ENCODE data around the gene SAPCD2. TPM values are rescaled to one million over a fixed set of nuclear protein-coding genes. Genes with fewer than 3 reads are reported as not detected.

Gene SAPCD2
- total and polyA plus RNA-seq, 9 of the 15 experiments (the other 6 are each of a cell fraction or from before 2014, with no cell fraction given) = 3.4 to 91.8 (median 18.8) TPM

- peak; percentile 73 to 85 (median 77) for DNase-seq (ENCODE audit: extremely low read depth in 1 of 4, low spot score in 3 of 4)
- TF ChIP-seq CREM (IDR thresholded peaks at IDR 0.05; ENCODE audit: low read depth) = peak; percentile 23; the same call in 1 of the 2 replicates
- TF ChIP-seq HMGN3 (IDR thresholded peaks at IDR 0.05; ENCODE audit: borderline replicate concordance, extremely low read depth, insufficient read length, low read depth, low read length) = peak; percentile 24
- TF ChIP-seq FIP1L1 (IDR thresholded peaks at IDR 0.05; ENCODE audit: low read depth, low read length, poor library complexity, severe bottlenecking) = no peak
- peak; percentile 37; the same call in 1 of the 2 replicates for TF ChIP-seq GABPB1 (CRISPR knock-in tag; IDR thresholded peaks at IDR 0.05)
- TF ChIP-seq, protein P1, sequence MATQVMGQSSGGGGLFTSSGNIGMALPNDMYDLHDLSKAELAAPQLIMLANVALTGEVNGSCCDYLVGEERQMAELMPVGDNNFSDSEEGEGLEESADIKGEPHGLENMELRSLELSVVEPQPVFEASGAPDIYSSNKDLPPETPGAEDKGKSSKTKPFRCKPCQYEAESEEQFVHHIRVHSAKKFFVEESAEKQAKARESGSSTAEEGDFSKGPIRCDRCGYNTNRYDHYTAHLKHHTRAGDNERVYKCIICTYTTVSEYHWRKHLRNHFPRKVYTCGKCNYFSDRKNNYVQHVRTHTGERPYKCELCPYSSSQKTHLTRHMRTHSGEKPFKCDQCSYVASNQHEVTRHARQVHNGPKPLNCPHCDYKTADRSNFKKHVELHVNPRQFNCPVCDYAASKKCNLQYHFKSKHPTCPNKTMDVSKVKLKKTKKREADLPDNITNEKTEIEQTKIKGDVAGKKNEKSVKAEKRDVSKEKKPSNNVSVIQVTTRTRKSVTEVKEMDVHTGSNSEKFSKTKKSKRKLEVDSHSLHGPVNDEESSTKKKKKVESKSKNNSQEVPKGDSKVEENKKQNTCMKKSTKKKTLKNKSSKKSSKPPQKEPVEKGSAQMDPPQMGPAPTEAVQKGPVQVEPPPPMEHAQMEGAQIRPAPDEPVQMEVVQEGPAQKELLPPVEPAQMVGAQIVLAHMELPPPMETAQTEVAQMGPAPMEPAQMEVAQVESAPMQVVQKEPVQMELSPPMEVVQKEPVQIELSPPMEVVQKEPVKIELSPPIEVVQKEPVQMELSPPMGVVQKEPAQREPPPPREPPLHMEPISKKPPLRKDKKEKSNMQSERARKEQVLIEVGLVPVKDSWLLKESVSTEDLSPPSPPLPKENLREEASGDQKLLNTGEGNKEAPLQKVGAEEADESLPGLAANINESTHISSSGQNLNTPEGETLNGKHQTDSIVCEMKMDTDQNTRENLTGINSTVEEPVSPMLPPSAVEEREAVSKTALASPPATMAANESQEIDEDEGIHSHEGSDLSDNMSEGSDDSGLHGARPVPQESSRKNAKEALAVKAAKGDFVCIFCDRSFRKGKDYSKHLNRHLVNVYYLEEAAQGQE (IDR thresholded peaks at IDR 0.05; ENCODE audit: borderline replicate concordance) = peak; percentile 47; the same call in 1 of the 2 replicates
- TF ChIP-seq, protein P1 (CRISPR knock-in tag; IDR thresholded peaks at IDR 0.05; ENCODE audit: low read depth) = no peak
- no peak for TF ChIP-seq E2F5 (CRISPR knock-in tag; IDR thresholded peaks at IDR 0.05)
- peak; percentile 81 for TF ChIP-seq CTCFL (IDR thresholded peaks at IDR 0.05; ENCODE audit: borderline replicate concordance, insufficient read depth, low read depth, low read length, poor library complexity, severe bottlenecking)
These were observed 20.6 kb downstream of the SAPCD2 start for GRCh38 chr9:137049544-137050449.

More at GRCh38 chr9:137049544-137050449, 20.6 kb downstream of the SAPCD2 start:
- H2AFZ ChIP-seq (ENCODE audit: low read depth, low read length) = no peak overlapping the region
- H3K9ac ChIP-seq (ENCODE audit: insufficient read depth in 1 of 2, low read depth in 2 of 2, low read length in 2 of 2) = 0 out of 4 replicates have a peak overlapping the region, but pooled peaks of 1 of the 2 experiments have one; percentile 45
- H3K9me3 ChIP-seq (replicated peaks; ENCODE audit: control insufficient read depth, insufficient read depth, low read depth, low read length) = no peaks in the 10 kb centered on the region
- WGBS (ENCODE audit: insufficient coverage, low coverage, missing lambda C conversion rate) = 10% methylated on average over 34 of the region's 38 CpGs
- H3K27me3 ChIP-seq (ENCODE audit: control insufficient read depth in 2 of 2, insufficient read depth in 2 of 2, low read length in 2 of 2) = peaks cover 1 to 24% of the 10 kb centered on the region in 2 experiments; a peak in 4 of 5 replicates
- H3K9me1 ChIP-seq (ENCODE audit: control insufficient read depth, insufficient read depth, low read length) = peaks cover 2% of the 10 kb centered on the region
- intact Hi-C loops (cut with micrococcal nuclease) = loop anchor here (2.0 to 5.0 kb wide), 2 partner anchors 68 to 177 kb away; partner anchors contain the start of gene RNF224
- H3K4me3 ChIP-seq = no peak overlapping the region
- no peaks in the 10 kb centered on the region for H3K79me2 ChIP-seq (ENCODE audit: control insufficient read depth, insufficient read depth, low read length)
- H3K27ac ChIP-seq (ENCODE audit: extremely low read depth, low read depth, low read length) = no peak overlapping the region
- peak; percentile 84 for ATAC-seq
- peak; percentile 83 for FAIRE-seq
- H3K4me2 ChIP-seq (ENCODE audit: insufficient read depth, low read length) = no peak overlapping the region
- CTCF ChIA-PET (ENCODE audit: low intra/inter-chr PET ratio) = interaction anchor here (0.6 to 1.6 kb wide), 4 partner anchors 17 to 187 kb away, joined by 3 to 6 read pairs (median 4); partner anchors contain the start of genes ANAPC2 and SSNA1
- POLR2A ChIA-PET = interaction anchor here (0.6 to 1.8 kb wide), 3 partner anchors 190 to 404 kb away, joined by 3 to 4 read pairs (median 4); no protein-coding TSS in a partner anchor
- peaks cover 34% of the 10 kb centered on the region for H4K20me1 ChIP-seq (replicated peaks; ENCODE audit: control insufficient read depth, insufficient read depth, low read length)
- H3K4me1 ChIP-seq (replicated peaks in 1 of 2; ENCODE audit: control insufficient read depth in 2 of 2, insufficient read depth in 2 of 2, low read length in 2 of 2) = peaks cover 2 to 76% of the 10 kb centered on the region in 2 experiments; a peak in 3 of 5 replicates
- BruUV-seq (replicated peaks) = no TSS peak
- in situ Hi-C loops (cut with MboI) = no loop called here
- no peaks in the 10 kb centered on the region for H3K36me3 ChIP-seq (ENCODE audit: control insufficient read depth, insufficient read depth, low read length)

Data from K562 (cell line).